Transverse colon (tissue), 4 donors: Measurements from ENCODE around the gene TAF11L10. TPM values are rescaled to one million over a fixed set of nuclear protein-coding genes. Genes with fewer than 3 reads are reported as not detected.
"Not testable (repeated sequence)": the region's sequence is repeated elsewhere in the genome, so short reads cannot be mapped to it uniquely, and the experiment has no call there.

ENCODE experiments used
- DNase-seq: peaks from one replicate; pipeline ENCODE4 v3.0.0-alpha.2; 2019
- H3K27ac ChIP-seq, 4 donors: fragments of 200-600 bp; sonication (generic); 2 replicates each; pipeline ENCODE4 v1.5.1; 2016 to 2018; ENCODE audit warnings: inconsistent platforms in 4 of 4
- H3K27me3 ChIP-seq: fragments of 200-600 bp; sonication (generic); 2 replicates; pipeline ENCODE4 v1.5.1; 2017; ENCODE audit warnings: inconsistent platforms
- H3K36me3 ChIP-seq, 4 donors: fragments of 200-600 bp; sonication (generic); 2 replicates each; pipeline ENCODE4 v1.5.1; 2017 to 2019; ENCODE audit warnings: inconsistent platforms in 4 of 4
- H3K4me1 ChIP-seq, 4 donors: fragments of 200-600 bp; sonication (generic); 2 replicates each; pipeline ENCODE4 v1.5.1; 2017 to 2020; ENCODE audit warnings: inconsistent platforms in 4 of 4
- H3K4me3 ChIP-seq, 4 donors: fragments of 200-600 bp; sonication (generic); 1 replicate in 1 of 4; 2 replicates in 3 of 4; pipeline versions ENCODE4 v1.5.1 to v1.6.1; 2017 to 2019; ENCODE audit warnings: inconsistent platforms in 4 of 4
- H3K9me3 ChIP-seq, 2 donors: fragments of 200-600 bp; sonication (generic); 2 replicates each; pipeline ENCODE4 v1.5.1; 2017 to 2019; ENCODE audit warnings: inconsistent platforms in 2 of 2
- CTCF ChIP-seq, 5 experiments: fragments of 200-600 bp in 3 of 5; fragments of 450-650 bp in 2 of 5; sonication (generic) in 3 of 5; IDR thresholded peaks; 1 replicate in 2 of 5; 2 replicates in 3 of 5; pipeline ENCODE4 v1.5.1; 2016 to 2017; ENCODE audit warnings: antibody characterized with exemption in 5 of 5, inconsistent platforms in 3 of 5, mild to moderate bottlenecking in 2 of 5, moderate library complexity in 1 of 5
- EP300 ChIP-seq: sonication (generic); formaldehyde crosslinking; IDR thresholded peaks from one replicate; pipeline ENCODE4 v1.6.1; 2017; ENCODE audit warnings: antibody characterized with exemption, low read depth
- POLR2A ChIP-seq: fragments of 450-650 bp; IDR thresholded peaks from one replicate; pipeline ENCODE4 v1.6.1; 2016; ENCODE audit warnings: antibody characterized with exemption, mild to moderate bottlenecking, moderate library complexity
- POLR2AphosphoS5 ChIP-seq, 3 donors: sonication (generic); formaldehyde crosslinking; IDR thresholded peaks; one replicate each; pipeline ENCODE4 v1.6.1; 2016; ENCODE audit warnings: antibody characterized with exemption in 3 of 3
- WGBS, 2 donors: methylation state at CpG; one replicate each; pipeline ENCODE4 v1.1.5; 2018; ENCODE audit warnings: low coverage in 1 of 2; 5-methylcytosine and 5-hydroxymethylcytosine counted together
- in situ Hi-C, 4 donors: fragments of 200-750 bp; cut with MboI; loops; one replicate each; pipeline versions ENCODE4 v1.15.0 to v1.15.1; 2017; ENCODE audit warnings: low sequenced_read_pairs in 3 of 4, low pct_ligation_motif_present in 1 of 4, low pct_unique_long_range_greater_than_20kb in 1 of 4
- intact Hi-C: fragments of 100-400 bp; cut with DNase I; formaldehyde crosslinking; loops from one replicate; pipeline ENCODE4 v1.15.1; 2023; ENCODE audit warnings: low total_unique reads
- total RNA-seq, 4 donors: library from RNA; depleted of rRNA; stranded (reverse); fragments of >200 nt; gene quantifications; one replicate each; pipeline ENCODE4 v1.1.0, GENCODE V29; 2016

TAF11L10 gene
- total RNA-seq, result not detected

DNA sequence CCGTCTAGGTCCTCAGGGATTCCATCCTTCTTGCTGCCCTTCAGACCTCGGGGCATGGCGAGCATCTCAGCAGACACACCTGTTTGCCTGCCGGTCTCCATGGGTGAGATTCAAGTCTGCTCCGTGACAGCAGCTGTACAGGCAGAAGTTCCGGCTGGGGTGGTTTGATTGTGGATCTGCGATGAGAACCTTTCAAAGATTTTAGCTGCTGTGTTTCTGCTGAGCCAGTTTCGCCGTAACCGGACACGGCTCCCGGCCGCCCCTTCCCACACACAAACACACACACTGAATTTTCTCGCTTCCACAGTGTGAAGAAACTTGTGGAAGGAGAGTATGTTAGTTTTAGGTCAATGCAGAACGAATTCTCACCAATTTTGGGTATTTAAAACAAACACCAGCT lies at the start of gene TAF11L10:
TAF11L10 (minus strand) TSS at position 101 of the 400 bp plus-strand sequence.
- WGBS, 2 donors, result no CpG with 5 or more reads among the region's 15 CpGs
- intact Hi-C loops, DNase-seq, in situ Hi-C loops, H3K4me3 ChIP-seq, H3K4me1 ChIP-seq, H3K9me3 ChIP-seq, H3K36me3 ChIP-seq, H3K27ac ChIP-seq, H3K27me3 ChIP-seq: not testable (repeated sequence)

DNA sequence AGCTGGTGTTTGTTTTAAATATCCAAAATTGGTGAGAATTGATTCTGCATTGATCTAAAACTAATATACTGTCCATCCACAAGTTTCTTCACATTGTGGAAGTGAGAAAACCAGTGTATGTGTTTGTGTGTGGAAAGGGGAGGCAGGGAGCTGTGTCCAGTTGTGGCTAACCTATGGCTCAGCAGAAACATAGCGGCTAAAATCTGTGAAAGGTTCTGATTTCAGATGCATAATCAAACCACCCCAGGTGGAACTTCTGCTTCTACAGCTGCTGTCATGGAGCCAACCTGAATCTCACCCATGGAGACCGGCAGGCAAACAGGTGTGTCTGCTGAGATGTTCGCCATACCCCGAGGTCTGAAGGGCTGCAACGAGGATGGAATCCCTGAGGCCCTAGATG lies 36.5 kb upstream of the TAF11L10 start, which contains the start of gene TAF11L14:
TAF11L14 (plus strand) TSS at position 301 of the 400 bp plus-strand sequence.
- no peak for DNase-seq
- Histone ChIP-seq H3K9me3 (no peaks in the 10 kb centered on the region), H3K36me3 (no peaks in the 10 kb centered on the region), H3K27me3 (no peaks in the 10 kb centered on the region), H3K27ac (no peak within 1 kb of the TSS), H3K4me1 (no peaks in the 10 kb centered on the region), H3K4me3 (no peak within 1 kb of the TSS)
- in situ Hi-C loops, result no loop called here
- WGBS, 2 donors, result 86 to 100% methylated on average over 1 to 5 of the region's 5 CpGs
- intact Hi-C loops, result no loop called here
- TF ChIP-seq POLR2A, result no peak

GRCh38 chr5:17631788-17632187 lies 34.2 kb upstream of the TAF11L10 start, which contains the start of gene TAF11L13:
TSS of gene TAF11L13 (plus strand) at chr5:17632088.
- 80% methylated on average over 7 of the region's 12 CpGs; no CpG with 5 or more reads in 1 of the 2 donors for WGBS, 2 donors
- H3K4me1 ChIP-seq, H3K36me3 ChIP-seq, intact Hi-C loops, H3K4me3 ChIP-seq, in situ Hi-C loops, H3K27ac ChIP-seq, H3K27me3 ChIP-seq, H3K9me3 ChIP-seq, DNase-seq: not testable (repeated sequence)

DNA sequence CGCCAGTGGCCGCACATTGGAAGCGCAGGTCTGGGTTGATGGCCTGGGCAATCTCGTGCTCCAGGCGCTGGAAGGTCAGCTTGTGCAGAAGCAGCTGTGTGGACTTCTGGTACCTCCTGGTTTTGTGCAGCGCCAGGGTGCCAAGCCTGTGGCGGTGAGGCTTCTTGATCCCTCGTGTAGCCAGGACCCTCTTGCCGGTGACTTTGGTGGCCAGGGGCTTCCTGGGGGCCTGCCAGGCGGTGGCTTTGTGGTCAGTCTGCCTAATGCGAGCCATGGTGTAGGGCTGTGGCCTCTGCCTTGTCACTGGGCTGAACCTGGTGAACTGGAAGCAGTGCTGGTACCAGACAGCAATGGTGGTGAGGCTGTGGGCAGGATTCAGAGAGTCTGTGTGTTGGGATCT lies 28.1 kb upstream of the TAF11L10 start:
- intact Hi-C loops, result no loop called here
- Histone ChIP-seq H3K27me3 (no peaks in the 10 kb centered on the region), H3K27ac (no peak overlapping the region), H3K36me3 (no peaks in the 10 kb centered on the region), H3K4me3 (no peak overlapping the region), H3K9me3 (no peaks in the 10 kb centered on the region), H3K4me1 (no peaks in the 10 kb centered on the region)
- TF ChIP-seq EP300 (no peak), POLR2AphosphoS5 (IDR thresholded peaks at IDR 0.05) (no peak)
- WGBS, 2 donors, result 95% methylated on average over 11 of the region's 11 CpGs; no CpG with 5 or more reads in 1 of the 2 donors
- in situ Hi-C loops, result no loop called here
- DNase-seq, result no peak

GRCh38 chr5:17620627-17621026 lies 23.0 kb upstream of the TAF11L10 start:
- no peak for TF ChIP-seq CTCF (IDR thresholded peaks at IDR 0.05)
- no peak for TF ChIP-seq POLR2A
- TF ChIP-seq EP300, result no peak
- no peak for TF ChIP-seq POLR2AphosphoS5 (IDR thresholded peaks at IDR 0.05)
- Histone ChIP-seq H3K4me1 (no peaks in the 10 kb centered on the region), H3K27ac (no peak overlapping the region), H3K27me3 (no peaks in the 10 kb centered on the region), H3K4me3 (no peak overlapping the region), H3K9me3 (no peaks in the 10 kb centered on the region), H3K36me3 (no peaks in the 10 kb centered on the region)
- intact Hi-C loops (no loop called here), in situ Hi-C loops (no loop called here)
- WGBS, 2 donors, result 89% methylated on average over 17 of the region's 17 CpGs; no CpG with 5 or more reads in 1 of the 2 donors
- DNase-seq, result no peak

DNA sequence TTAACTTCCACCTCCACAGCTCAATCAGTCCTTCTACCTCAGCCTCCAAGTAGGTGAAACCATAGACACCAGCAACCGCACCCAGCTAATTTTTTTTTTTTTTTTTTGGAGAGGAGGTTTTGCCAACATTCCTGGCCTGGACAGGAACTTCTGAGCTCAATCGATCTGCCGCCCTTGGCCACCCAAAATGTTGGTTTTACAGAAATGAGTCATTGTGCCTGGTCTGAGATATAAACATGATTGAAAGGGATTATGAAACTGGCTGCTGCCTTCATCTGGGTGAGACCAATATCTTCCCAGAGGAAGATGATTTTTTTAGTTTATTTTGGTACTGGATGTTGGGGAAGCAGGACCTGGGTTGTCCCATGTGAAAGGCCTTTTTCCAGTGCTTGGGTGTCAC lies 21.7 kb upstream of the TAF11L10 start:
- no peak for TF ChIP-seq POLR2AphosphoS5 (IDR thresholded peaks at IDR 0.05)
- no peak for TF ChIP-seq CTCF (IDR thresholded peaks at IDR 0.05)
- TF ChIP-seq POLR2A, result no peak
- TF ChIP-seq EP300, result no peak
- no peaks in the 10 kb centered on the region for H3K36me3 ChIP-seq
- in situ Hi-C loops (no loop called here), intact Hi-C loops (no loop called here)
- no peak overlapping the region for H3K4me3 ChIP-seq
- H3K27ac ChIP-seq, result no peak overlapping the region
- no peaks in the 10 kb centered on the region for H3K27me3 ChIP-seq
- 76 to 82% methylated on average over 3 of the region's 3 CpGs for WGBS, 2 donors
- no peak for DNase-seq
- no peaks in the 10 kb centered on the region for H3K9me3 ChIP-seq
- no peaks in the 10 kb centered on the region for H3K4me1 ChIP-seq
